MM.1S (cell line): Measurements from ENCODE around the gene PHOX2A.

Experiments
- CTCF ChIP-seq: fragments of 300-600 bp; sonication (generic); IDR thresholded peaks from 2 replicates; pipeline ENCODE4 v1.5.1; 2016; ENCODE audit warnings: antibody characterized with exemption, low read length, mixed read lengths
- EZH2 ChIP-seq: fragments of 300-600 bp; sonication (generic); optimal IDR thresholded peaks from 2 replicates; pipeline ENCODE3; 2017; ENCODE audit warnings: low read depth, mild to moderate bottlenecking, antibody characterized with exemption, low read length, mixed read lengths
- EZH2phosphoT487 ChIP-seq: fragments of 300-600 bp; sonication (generic); IDR thresholded peaks from 2 replicates; pipeline ENCODE4 v1.6.1; 2018; ENCODE audit warnings: antibody characterized with exemption, low read length

- no peak for TF ChIP-seq CTCF
- TF ChIP-seq EZH2: no peak
- no peak for TF ChIP-seq EZH2phosphoT487
Observed at GRCh38 chr11:72221386-72222075, 22.4 kb downstream of the PHOX2A start.
